Measurements from ENCODE around the gene IL22RA2.

DNA sequence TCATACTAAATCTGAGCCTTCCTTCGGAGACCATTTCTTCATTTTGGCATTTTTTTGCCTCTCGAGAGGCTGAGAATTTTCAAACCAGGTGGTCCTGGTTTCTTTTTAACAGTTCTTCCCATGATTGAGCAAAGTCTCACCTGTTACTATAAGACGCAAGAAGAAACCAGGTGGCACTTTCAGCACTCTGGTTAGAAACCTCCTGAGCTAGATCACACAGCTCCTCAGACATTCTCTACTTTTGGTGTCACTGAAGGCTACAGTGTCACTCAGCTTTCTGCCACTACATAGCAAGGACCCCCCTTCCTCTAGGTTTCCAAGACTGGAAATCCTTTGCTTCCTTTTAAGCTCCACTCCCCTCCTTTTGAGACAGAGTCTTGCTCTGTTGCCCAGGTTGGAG is 38.5 kb upstream of the IL22RA2 start:
- TF ChIP-seq, protein P1, sequence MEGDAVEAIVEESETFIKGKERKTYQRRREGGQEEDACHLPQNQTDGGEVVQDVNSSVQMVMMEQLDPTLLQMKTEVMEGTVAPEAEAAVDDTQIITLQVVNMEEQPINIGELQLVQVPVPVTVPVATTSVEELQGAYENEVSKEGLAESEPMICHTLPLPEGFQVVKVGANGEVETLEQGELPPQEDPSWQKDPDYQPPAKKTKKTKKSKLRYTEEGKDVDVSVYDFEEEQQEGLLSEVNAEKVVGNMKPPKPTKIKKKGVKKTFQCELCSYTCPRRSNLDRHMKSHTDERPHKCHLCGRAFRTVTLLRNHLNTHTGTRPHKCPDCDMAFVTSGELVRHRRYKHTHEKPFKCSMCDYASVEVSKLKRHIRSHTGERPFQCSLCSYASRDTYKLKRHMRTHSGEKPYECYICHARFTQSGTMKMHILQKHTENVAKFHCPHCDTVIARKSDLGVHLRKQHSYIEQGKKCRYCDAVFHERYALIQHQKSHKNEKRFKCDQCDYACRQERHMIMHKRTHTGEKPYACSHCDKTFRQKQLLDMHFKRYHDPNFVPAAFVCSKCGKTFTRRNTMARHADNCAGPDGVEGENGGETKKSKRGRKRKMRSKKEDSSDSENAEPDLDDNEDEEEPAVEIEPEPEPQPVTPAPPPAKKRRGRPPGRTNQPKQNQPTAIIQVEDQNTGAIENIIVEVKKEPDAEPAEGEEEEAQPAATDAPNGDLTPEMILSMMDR (IDR thresholded peaks at IDR 0.05) = no peak
- no peak for TF ChIP-seq POLR2A (IDR thresholded peaks at IDR 0.05)
